Measurements from ENCODE around the gene NPHS2. TPM values are rescaled to one million over a fixed set of nuclear protein-coding genes. Genes with fewer than 3 reads are reported as not detected.

Gene NPHS2
- total and polyA plus RNA-seq, 2 of the 13 experiments (the other 11 are each of a cell fraction or from before 2014, with no cell fraction given) = not detected

- H3K4me1 ChIP-seq (ENCODE audit: insufficient read depth, low read length) = no peaks in the 10 kb centered on the region
- no peak overlapping the region for H3K27ac ChIP-seq (ENCODE audit: extremely low read length, insufficient read depth, low read length)
- peaks cover 0 to 15% of the 10 kb centered on the region in 2 experiments; a peak in 1 of 5 replicates for H3K27me3 ChIP-seq (ENCODE audit: control insufficient read depth in 1 of 2, insufficient read depth in 2 of 2, low read length in 2 of 2)
- H4K20me1 ChIP-seq (ENCODE audit: insufficient read depth, low read length) = no peaks in the 10 kb centered on the region
- no TSS peak for BruUV-seq (replicated peaks)
- no peak overlapping the region for H3K9ac ChIP-seq (ENCODE audit: insufficient read depth, low read depth, low read length)
- H3K9me3 ChIP-seq (ENCODE audit: low read length) = no peaks in the 10 kb centered on the region
- H3K4me3 ChIP-seq (replicated peaks in 1 of 3; ENCODE audit: insufficient read depth in 1 of 3, low read depth in 2 of 3, low read length in 3 of 3) = no peak overlapping the region
- DNase-seq (ENCODE audit: low spot score) (no peak), ATAC-seq (no peak), FAIRE-seq (no peak)
- H2AFZ ChIP-seq (ENCODE audit: low read length) = no peak overlapping the region
- in situ Hi-C loops (cut with HindIII; ENCODE audit: extremely low pct_ligation_motif_present, low pct_unique_long_range_greater_than_20kb) = loop anchor here (25.0 kb wide), 1 partner anchor 322 kb away; no protein-coding TSS in a partner anchor
- no peaks in the 10 kb centered on the region for H3K79me2 ChIP-seq (ENCODE audit: insufficient read depth, low read length)
- CTCF ChIA-PET (ENCODE audit: low intra/inter-chr PET ratio, low total read pairs) = no interaction called here
- H3K4me2 ChIP-seq (ENCODE audit: low read depth, low read length) = no peak overlapping the region
- no peaks in the 10 kb centered on the region for H3K36me3 ChIP-seq (replicated peaks in 1 of 2; ENCODE audit: control insufficient read depth in 1 of 2, insufficient read depth in 2 of 2, low read length in 2 of 2)
- POLR2A ChIA-PET = no interaction called here
- intact Hi-C loops (cut with micrococcal nuclease; ENCODE audit: unreplicated experiment) = no loop called here
- 3% methylated on average over 5 of the region's 5 CpGs for WGBS (ENCODE audit: low lambda C conversion rate)
- TF ChIP-seq NFATC3 (CRISPR knock-in tag; IDR thresholded peaks at IDR 0.05) (no peak), SRSF9 (IDR thresholded peaks at IDR 0.05; ENCODE audit: borderline replicate concordance, insufficient read depth, low read depth, low read length, poor library complexity, severe bottlenecking) (no peak), STAG1 (CRISPR knock-in tag; IDR thresholded peaks at IDR 0.05) (no peak), PLSCR1 (CRISPR knock-in tag; IDR thresholded peaks at IDR 0.05; ENCODE audit: borderline replicate concordance) (no peak)
Measured at GRCh38 chr1:179583771-179584320, 8.1 kb upstream of the NPHS2 start.

- H2AFZ ChIP-seq (ENCODE audit: low read length) = no peak overlapping the region
- FAIRE-seq = no peak
- H3K9ac ChIP-seq (ENCODE audit: insufficient read depth, low read depth, low read length) = no peak overlapping the region
- no peaks in the 10 kb centered on the region for H4K20me1 ChIP-seq (ENCODE audit: insufficient read depth, low read length)
- no peak overlapping the region for H3K4me3 ChIP-seq (replicated peaks in 1 of 3; ENCODE audit: insufficient read depth in 1 of 3, low read depth in 2 of 3, low read length in 3 of 3)
- no peaks in the 10 kb centered on the region for H3K4me1 ChIP-seq (ENCODE audit: insufficient read depth, low read length)
- no TSS peak for BruUV-seq (replicated peaks)
- ATAC-seq = no peak
- WGBS (ENCODE audit: low lambda C conversion rate) = 37% methylated on average over 5 of the region's 5 CpGs
- DNase-seq (ENCODE audit: low spot score) = no peak
- peaks cover 0 to 27% of the 10 kb centered on the region in 2 experiments; a peak in 3 of 5 replicates for H3K27me3 ChIP-seq (ENCODE audit: control insufficient read depth in 1 of 2, insufficient read depth in 2 of 2, low read length in 2 of 2)
- no peak overlapping the region for H3K27ac ChIP-seq (ENCODE audit: extremely low read length, insufficient read depth, low read length)
- TF ChIP-seq JUNB (CRISPR knock-in tag; IDR thresholded peaks at IDR 0.05; ENCODE audit: borderline replicate concordance) = no peak
- no peak for TF ChIP-seq ATF7 (IDR thresholded peaks at IDR 0.05)
- TF ChIP-seq ATF7 (CRISPR knock-in tag; IDR thresholded peaks at IDR 0.05) = no peak
- TF ChIP-seq CEBPB (IDR thresholded peaks at IDR 0.05; ENCODE audit: borderline replicate concordance, low read depth, low read length) = 0 out of 2 replicates have a peak, but pooled peaks have one; percentile 26
- H3K36me3 ChIP-seq (replicated peaks in 1 of 2; ENCODE audit: control insufficient read depth in 1 of 2, insufficient read depth in 2 of 2, low read length in 2 of 2) = no peaks in the 10 kb centered on the region
- POLR2A ChIA-PET = no interaction called here
- H3K4me2 ChIP-seq (ENCODE audit: low read depth, low read length) = no peak overlapping the region
- in situ Hi-C loops (cut with HindIII; ENCODE audit: extremely low pct_ligation_motif_present, low pct_unique_long_range_greater_than_20kb) (loop anchor here (25.0 kb wide), 1 partner anchor 314 kb away; no protein-coding TSS in a partner anchor), intact Hi-C loops (cut with micrococcal nuclease; ENCODE audit: unreplicated experiment) (no loop called here)
- H3K9me3 ChIP-seq (ENCODE audit: low read length) = no peaks in the 10 kb centered on the region
- no peaks in the 10 kb centered on the region for H3K79me2 ChIP-seq (ENCODE audit: insufficient read depth, low read length)
- CTCF ChIA-PET (ENCODE audit: low intra/inter-chr PET ratio, low total read pairs) = no interaction called here
Measured at GRCh38 chr1:179576509-179576908, 761 bp upstream of the NPHS2 start.

Data from HepG2 (cell line).